Central memory CD8-positive, alpha-beta T cell (primary cell): ENCODE measurements around the gene PTPRJ.

Experiments
- ATAC-seq: fragments of 150-1000 bp; cut with Tn5 transposase; replicated peaks from 2 replicates; pipeline ENCODE4 v1.10.0; 2022; ENCODE audit warnings: mild to moderate bottlenecking, moderate FRiP score, moderate number of reproducible peaks; ENCODE audit not compliant: poor library complexity, severe bottlenecking; ENCODE audit errors: extremely low read depth
- DNase-seq, 2 donors: peaks; one replicate each; pipeline ENCODE4 v3.0.0; 2021; ENCODE audit warnings: low spot score in 2 of 2
- H3K27ac Mint-ChIP-seq: one replicate; pipeline ENCODE4 v1.8.0; 2022; ENCODE audit warnings: low read depth, mild to moderate bottlenecking, moderate library complexity, mixed read lengths
- H3K27me3 Mint-ChIP-seq: one replicate; pipeline ENCODE4 v1.8.0; 2022; ENCODE audit warnings: mixed read lengths
- H3K36me3 Mint-ChIP-seq: one replicate; pipeline ENCODE4 v1.8.0; 2022; ENCODE audit warnings: mild to moderate bottlenecking, moderate library complexity, mixed read lengths; ENCODE audit not compliant: insufficient read depth
- H3K4me1 Mint-ChIP-seq: one replicate; pipeline ENCODE4 v1.8.0; 2022; ENCODE audit warnings: mixed read lengths
- H3K4me3 Mint-ChIP-seq: one replicate; pipeline ENCODE4 v1.8.0; 2022; ENCODE audit warnings: mild to moderate bottlenecking, moderate library complexity, mixed read lengths
- H3K9me3 Mint-ChIP-seq: one replicate; pipeline ENCODE4 v1.8.0; 2022; ENCODE audit warnings: mixed read lengths

PTPRJ gene

DNA sequence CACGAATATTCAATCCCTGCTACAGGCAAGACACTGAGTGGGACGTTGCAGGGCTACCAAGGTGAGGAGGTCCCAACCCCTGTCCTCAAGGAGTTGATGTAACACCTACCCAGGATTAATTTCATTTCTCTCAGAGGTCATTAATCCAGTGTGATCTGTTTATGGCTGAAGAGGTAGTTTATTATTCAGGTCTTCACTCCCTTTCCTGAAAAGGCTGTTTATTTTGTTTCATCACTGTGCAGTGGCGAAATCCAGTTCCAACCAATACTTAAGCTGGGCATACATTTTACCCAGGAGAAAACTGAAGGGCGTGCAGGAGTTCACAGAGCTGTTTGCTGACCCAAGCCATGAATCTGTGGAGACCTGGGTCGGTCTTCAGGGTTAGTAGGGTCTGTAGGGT is 2.7 kb upstream of the PTPRJ start:
- Mint-ChIP-seq H3K4me3 (no peak overlapping the region), H3K36me3 (peaks cover 5% of the 10 kb centered on the region), H3K27ac (no peak overlapping the region), H3K9me3 (no peaks in the 10 kb centered on the region), H3K27me3 (no peaks in the 10 kb centered on the region), H3K4me1 (peaks cover 26% of the 10 kb centered on the region)
- ATAC-seq: no peak
- no peak for DNase-seq

DNA sequence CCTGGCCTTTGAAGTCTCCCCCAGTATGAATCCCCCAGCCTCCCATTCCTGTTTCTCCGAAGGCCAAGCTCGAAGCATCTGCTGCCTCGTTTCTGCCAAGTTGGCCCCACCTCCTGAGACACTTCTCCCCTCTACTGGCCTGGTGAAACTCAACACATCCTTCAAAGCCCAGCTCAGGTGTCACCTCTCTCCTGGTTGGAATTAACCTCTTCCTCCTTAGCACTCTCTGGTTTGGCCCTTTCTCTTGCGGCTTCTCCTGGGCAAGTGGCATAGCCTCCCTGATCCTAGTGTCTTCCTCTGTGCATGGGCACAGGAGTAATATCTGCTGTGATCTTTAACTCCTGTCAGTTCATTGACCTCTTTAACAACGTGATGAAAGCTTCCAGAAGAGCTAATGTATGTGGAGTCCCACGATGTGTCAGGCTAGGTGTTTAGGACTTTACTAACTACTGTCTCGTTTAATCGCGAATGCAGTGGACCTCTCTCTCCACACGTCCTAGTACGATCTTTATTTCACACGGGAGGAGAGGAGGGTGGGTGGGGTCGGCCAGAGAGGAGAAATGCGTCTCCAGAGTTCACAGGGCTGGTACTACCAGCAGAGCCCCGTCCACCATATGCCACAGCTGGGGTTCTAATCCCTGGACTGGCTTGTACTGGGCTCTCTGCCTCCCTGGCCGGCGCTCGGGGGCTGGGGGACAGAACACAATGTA is 826 bp upstream of the PTPRJ start:
- peaks cover 38% of the 10 kb centered on the region for H3K4me1 Mint-ChIP-seq

GRCh38 chr11:47980907-47981621 is 705 bp downstream of the PTPRJ start:
- peaks cover 37% of the 10 kb centered on the region for H3K4me1 Mint-ChIP-seq
- no peak for DNase-seq
- ATAC-seq: peak; percentile 22
- no peaks in the 10 kb centered on the region for H3K9me3 Mint-ChIP-seq
- H3K36me3 Mint-ChIP-seq: peaks cover 3% of the 10 kb centered on the region
- H3K27me3 Mint-ChIP-seq: no peaks in the 10 kb centered on the region
- peak overlapping the region; percentile 84 for H3K4me3 Mint-ChIP-seq
- peak overlapping the region; percentile 80 for H3K27ac Mint-ChIP-seq

More for the DNA sequence above, 826 bp upstream of the PTPRJ start:
- Mint-ChIP-seq H3K27ac (no peak overlapping the region), H3K36me3 (peaks cover 3% of the 10 kb centered on the region), H3K27me3 (no peaks in the 10 kb centered on the region), H3K9me3 (no peaks in the 10 kb centered on the region), H3K4me3 (peak overlapping the region; percentile 84)
- no peak for ATAC-seq
- no peak for DNase-seq

DNA sequence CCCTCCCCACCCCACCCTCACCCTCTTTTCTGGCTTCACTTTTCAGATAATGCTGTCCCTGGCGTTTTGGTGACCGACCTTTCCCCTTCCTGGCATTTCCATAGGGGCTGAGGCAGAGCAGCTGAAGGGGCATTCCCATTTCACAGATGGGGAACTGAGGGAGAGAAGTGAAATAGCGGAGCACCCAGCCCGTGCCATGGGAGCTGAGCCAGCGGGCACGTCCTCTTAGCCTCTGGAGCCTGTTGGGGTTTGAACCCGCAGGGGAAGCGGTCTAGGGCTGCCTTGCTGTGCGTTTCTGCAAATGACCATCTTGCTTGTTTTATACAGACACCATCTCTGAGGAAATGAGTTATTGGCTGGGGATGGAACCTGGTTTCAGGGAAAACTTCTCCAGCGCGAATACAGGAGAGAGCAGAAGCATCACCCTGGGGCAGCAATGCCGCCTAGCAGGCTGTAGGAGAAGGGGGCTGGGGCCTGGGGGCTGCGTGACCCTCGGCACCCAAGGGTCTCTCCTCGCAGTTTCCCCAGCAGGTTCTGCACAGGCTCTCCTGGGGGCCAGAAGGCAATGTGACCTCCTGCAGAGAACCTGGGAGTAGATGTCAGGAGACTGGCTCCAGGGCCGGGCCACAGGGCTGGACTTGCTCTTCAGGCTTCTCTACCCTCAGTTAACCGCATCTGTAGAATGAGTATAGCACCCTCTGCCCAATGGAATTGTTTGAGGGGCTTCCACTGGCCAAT is 1.5 kb downstream of the PTPRJ start:
- Mint-ChIP-seq H3K27ac (peak overlapping the region; percentile 80), H3K4me3 (peak overlapping the region; percentile 84), H3K36me3 (peaks cover 3% of the 10 kb centered on the region), H3K9me3 (no peaks in the 10 kb centered on the region), H3K27me3 (no peaks in the 10 kb centered on the region), H3K4me1 (peaks cover 44% of the 10 kb centered on the region)
- DNase-seq: no peak
- ATAC-seq: no peak

- Mint-ChIP-seq H3K9me3 (no peaks in the 10 kb centered on the region), H3K36me3 (peaks cover 3% of the 10 kb centered on the region), H3K27me3 (no peaks in the 10 kb centered on the region), H3K4me3 (peak overlapping the region; percentile 84), H3K27ac (peak overlapping the region; percentile 94), H3K4me1 (peaks cover 52% of the 10 kb centered on the region)
- DNase-seq (no peak), ATAC-seq (no peak)
Measured at GRCh38 chr11:47982616-47983015, 2.3 kb downstream of the PTPRJ start.

GRCh38 chr11:47983464-47984397 is 3.4 kb downstream of the PTPRJ start:
- DNase-seq (no peak), ATAC-seq (peak; percentile 38)
- peak overlapping the region; percentile 84 for H3K4me3 Mint-ChIP-seq
- H3K9me3 Mint-ChIP-seq: no peaks in the 10 kb centered on the region
- H3K27me3 Mint-ChIP-seq: no peaks in the 10 kb centered on the region
- H3K4me1 Mint-ChIP-seq: peaks cover 59% of the 10 kb centered on the region
- peaks cover 3% of the 10 kb centered on the region for H3K36me3 Mint-ChIP-seq
- peak overlapping the region; percentile 94 for H3K27ac Mint-ChIP-seq

DNA sequence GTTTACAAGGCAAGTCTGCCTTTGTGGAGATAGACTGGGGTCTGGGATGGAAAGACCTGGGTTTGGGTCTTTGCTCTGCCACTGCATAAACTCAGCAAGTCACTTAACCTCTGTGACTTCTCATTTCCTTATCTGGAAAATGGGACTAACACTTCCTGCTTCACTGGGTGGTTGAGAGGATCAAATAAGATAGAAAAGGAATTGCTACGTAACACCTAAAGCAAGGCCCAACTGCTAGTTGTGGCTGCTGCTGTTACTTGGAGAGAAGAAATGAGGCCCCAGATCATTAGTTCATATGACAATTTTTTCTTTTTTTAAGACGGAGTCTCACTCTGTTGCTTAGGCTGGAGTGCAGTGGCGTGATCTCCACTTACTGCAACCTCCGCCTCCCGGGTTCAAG is 5.9 kb downstream of the PTPRJ start:
- H3K27ac Mint-ChIP-seq: no peak overlapping the region
- H3K36me3 Mint-ChIP-seq: peaks cover 4% of the 10 kb centered on the region
- peaks cover 62% of the 10 kb centered on the region for H3K4me1 Mint-ChIP-seq
- DNase-seq: no peak
- H3K4me3 Mint-ChIP-seq: no peak overlapping the region
- no peaks in the 10 kb centered on the region for H3K9me3 Mint-ChIP-seq
- no peak for ATAC-seq
- no peaks in the 10 kb centered on the region for H3K27me3 Mint-ChIP-seq

DNA sequence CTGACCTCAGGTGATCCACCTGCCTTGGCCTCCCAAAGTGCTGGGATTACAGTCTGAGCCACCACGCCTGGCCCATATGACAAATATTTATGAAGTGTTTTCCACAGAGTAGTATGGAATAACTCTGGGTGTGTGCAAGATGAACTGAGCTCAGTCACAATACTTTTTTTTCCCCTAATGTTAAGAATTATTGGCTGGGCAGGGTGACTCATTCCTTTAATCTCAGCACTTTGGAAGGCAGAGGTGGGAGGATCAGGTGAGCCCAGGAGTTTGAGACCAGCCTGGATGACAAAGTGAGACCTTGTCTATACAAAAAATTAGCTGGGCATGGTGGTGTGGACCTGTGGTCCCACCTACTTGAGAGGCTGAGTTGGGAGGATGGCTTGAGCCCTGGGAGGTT is 6.4 kb downstream of the PTPRJ start:
- Mint-ChIP-seq H3K27me3 (no peaks in the 10 kb centered on the region), H3K4me3 (no peak overlapping the region), H3K4me1 (peaks cover 64% of the 10 kb centered on the region), H3K27ac (no peak overlapping the region), H3K36me3 (peaks cover 4% of the 10 kb centered on the region), H3K9me3 (no peaks in the 10 kb centered on the region)
- no peak for DNase-seq
- no peak for ATAC-seq

GRCh38 chr11:47987310-47987709 is 7.0 kb downstream of the PTPRJ start:
- DNase-seq (no peak), ATAC-seq (no peak)
- Mint-ChIP-seq H3K4me1 (peaks cover 60% of the 10 kb centered on the region), H3K27me3 (no peaks in the 10 kb centered on the region), H3K36me3 (peaks cover 4% of the 10 kb centered on the region), H3K9me3 (no peaks in the 10 kb centered on the region), H3K27ac (no peak overlapping the region), H3K4me3 (no peak overlapping the region)

GRCh38 chr11:47987781-47988180 is 7.4 kb downstream of the PTPRJ start:
- DNase-seq: no peak
- Mint-ChIP-seq H3K27ac (peak overlapping the region; percentile 25), H3K9me3 (no peaks in the 10 kb centered on the region), H3K36me3 (peaks cover 7% of the 10 kb centered on the region), H3K27me3 (no peaks in the 10 kb centered on the region), H3K4me1 (peaks cover 57% of the 10 kb centered on the region), H3K4me3 (no peak overlapping the region)
- ATAC-seq: no peak

- no peak for ATAC-seq
- DNase-seq: no peak
- Mint-ChIP-seq H3K36me3 (peaks cover 8% of the 10 kb centered on the region), H3K4me1 (peaks cover 41% of the 10 kb centered on the region), H3K9me3 (no peaks in the 10 kb centered on the region), H3K27ac (peak overlapping the region; percentile 30), H3K27me3 (no peaks in the 10 kb centered on the region), H3K4me3 (no peak overlapping the region)
Measured at GRCh38 chr11:47989779-47990178, 9.4 kb downstream of the PTPRJ start.

GRCh38 chr11:47991266-47991830 is 11.0 kb downstream of the PTPRJ start:
- peaks cover 36% of the 10 kb centered on the region for H3K4me1 Mint-ChIP-seq
- no peak for DNase-seq

More at GRCh38 chr11:47991266-47991830, 11.0 kb downstream of the PTPRJ start:
- Mint-ChIP-seq H3K4me3 (peak overlapping the region; percentile 65), H3K27me3 (no peaks in the 10 kb centered on the region), H3K36me3 (peaks cover 9% of the 10 kb centered on the region), H3K27ac (peak overlapping the region; percentile 74), H3K9me3 (no peaks in the 10 kb centered on the region)
- peak; percentile 65 for ATAC-seq
